H1 (cell line): ENCODE data around the gene ASPN. TPM values are rescaled to one million over a fixed set of nuclear protein-coding genes. Genes with fewer than 3 reads are reported as not detected.

Source experiments
- CTCF ChIA-PET: fragments of 300-600 bp; sonication (Branson Sonifier 250); formaldehyde crosslinking; loops from one replicate; lab custom pipeline; 2021; ENCODE audit not compliant: partially characterized antibody; lab: Charles Lee
- POLR2A ChIA-PET: fragments of 300-600 bp; sonication (Branson Sonifier 250); formaldehyde crosslinking; loops from one replicate; lab custom pipeline; 2021; ENCODE audit warnings: inconsistent platforms; ENCODE audit not compliant: partially characterized antibody; lab: Charles Lee
- DNase-seq, 2 experiments: peaks; one replicate each; pipeline versions ENCODE4 v3.0.0 to v3.0.0-alpha.2; 2010 to 2022; ENCODE audit warnings: low spot score in 2 of 2, low read depth in 1 of 2, mixed read lengths in 1 of 2
- FAIRE-seq: peaks from 2 replicates; lab custom pipeline; 2011; peaks lifted over from hg19 to GRCh38; lab: Jason Lieb, UNC
- H2AFZ ChIP-seq: 2 replicates; pipeline ENCODE4 v1.8.1; 2012; ENCODE audit warnings: low read length, inconsistent platforms
- H2AK5ac ChIP-seq: 2 replicates; pipeline ENCODE4 v1.6.1; 2013; ENCODE audit warnings: low read depth, low read length
- H2BK120ac ChIP-seq: replicated peaks from 2 replicates; pipeline ENCODE3; 2013; ENCODE audit warnings: low read depth, low read length, inconsistent platforms
- H2BK12ac ChIP-seq: 2 replicates; pipeline ENCODE4 v1.6.1; 2013; ENCODE audit warnings: low read depth, low read length
- H2BK15ac ChIP-seq: 2 replicates; pipeline ENCODE4 v1.6.1; 2013; ENCODE audit warnings: low read length
- H2BK20ac ChIP-seq: 2 replicates; pipeline ENCODE4 v1.6.1; 2013; ENCODE audit warnings: low read length
- H2BK5ac ChIP-seq: 2 replicates; pipeline ENCODE4 v1.6.1; 2013; ENCODE audit warnings: low read depth, low read length
- H3K14ac ChIP-seq: 2 replicates; pipeline ENCODE4 v1.6.1; 2013; ENCODE audit warnings: inconsistent platforms; ENCODE audit not compliant: insufficient read length
- H3K18ac ChIP-seq: 2 replicates; pipeline ENCODE4 v1.6.1; 2013; ENCODE audit warnings: low read length; ENCODE audit errors: extremely low read depth
- H3K23ac ChIP-seq: 2 replicates; pipeline ENCODE4 v1.6.1; 2013; ENCODE audit warnings: inconsistent platforms; ENCODE audit not compliant: insufficient read length
- H3K23me2 ChIP-seq: 2 replicates; pipeline ENCODE4 v1.6.1; 2013; ENCODE audit warnings: low read depth, low read length
- H3K27ac ChIP-seq: 2 replicates; pipeline ENCODE4 v1.6.1; 2011; ENCODE audit warnings: low read depth, low read length, inconsistent platforms
- H3K27me3 ChIP-seq, 4 experiments: replicated peaks in 1 of 4; 1 replicate in 1 of 4; 2 replicates in 3 of 4; pipeline versions ENCODE4 v1.6.1 to v1.8.1; 2011 to 2013; ENCODE audit warnings: low read length in 3 of 4, mild to moderate bottlenecking in 3 of 4, inconsistent platforms in 2 of 4, mixed read lengths in 2 of 4, moderate library complexity in 1 of 4; ENCODE audit not compliant: control insufficient read depth in 3 of 4, insufficient read depth in 3 of 4; ENCODE audit errors: extremely low read depth in 1 of 4
- H3K36me3 ChIP-seq, 4 experiments: 2 replicates each; pipeline versions ENCODE4 v1.6.1 to v1.8.1; 2011 to 2013; ENCODE audit warnings: mild to moderate bottlenecking in 4 of 4, low read length in 3 of 4, moderate library complexity in 2 of 4, control low read depth in 1 of 4, inconsistent platforms in 1 of 4; ENCODE audit not compliant: insufficient read depth in 4 of 4, control insufficient read depth in 2 of 4
- H3K4ac ChIP-seq: replicated peaks from 2 replicates; pipeline ENCODE3; 2013; ENCODE audit warnings: low read length, low read depth, mixed read lengths, inconsistent platforms; ENCODE audit not compliant: insufficient read length
- H3K4me1 ChIP-seq, 4 experiments: replicated peaks in 1 of 4; 1 replicate in 1 of 4; 2 replicates in 3 of 4; pipeline versions ENCODE4 v1.6.1 to v1.8.1; 2011 to 2013; ENCODE audit warnings: low read length in 3 of 4, inconsistent platforms in 2 of 4, mixed read lengths in 1 of 4; ENCODE audit not compliant: insufficient read depth in 4 of 4, control insufficient read depth in 3 of 4
- H3K4me2 ChIP-seq, 2 experiments: 2 replicates each; pipeline versions ENCODE4 v1.6.1 to v1.8.1; 2011 to 2013; ENCODE audit warnings: low read depth in 2 of 2, low read length in 2 of 2, control low read depth in 1 of 2, inconsistent platforms in 1 of 2, mild to moderate bottlenecking in 1 of 2; ENCODE audit not compliant: insufficient read depth in 1 of 2
- H3K4me3 ChIP-seq, 4 experiments: fragments of 200-600, 300-600 bp in 1 of 4; sonication (generic), shearing (Covaris generic), sonication (Bioruptor Twin) in 1 of 4; 2 replicates each; pipeline versions ENCODE4 v1.5.1 to v1.8.1; 2011 to 2016; ENCODE audit warnings: low read length in 4 of 4, low read depth in 3 of 4, control low read depth in 2 of 4, inconsistent platforms in 2 of 4, mild to moderate bottlenecking in 2 of 4, mixed read lengths in 1 of 4, moderate library complexity in 1 of 4; ENCODE audit not compliant: insufficient read depth in 2 of 4; ENCODE audit errors: extremely low read depth in 1 of 4
- H3K56ac ChIP-seq: replicated peaks from 2 replicates; pipeline ENCODE3; 2013; ENCODE audit warnings: low read depth, mild to moderate bottlenecking, mixed read lengths, low read length, inconsistent platforms; ENCODE audit not compliant: insufficient read length
- H3K79me1 ChIP-seq: 2 replicates; pipeline ENCODE4 v1.6.1; 2013; ENCODE audit warnings: low read depth, low read length, control low read depth
- H3K79me2 ChIP-seq, 2 experiments: 2 replicates each; pipeline versions ENCODE4 v1.6.1 to v1.8.1; 2012 to 2013; ENCODE audit warnings: low read length in 2 of 2, mild to moderate bottlenecking in 2 of 2, inconsistent platforms in 1 of 2; ENCODE audit not compliant: insufficient read depth in 2 of 2, control insufficient read depth in 1 of 2
- H3K9ac ChIP-seq, 4 experiments: replicated peaks in 1 of 4; 1 replicate in 1 of 4; 2 replicates in 3 of 4; pipeline versions ENCODE4 v1.6.1 to v1.8.1; 2011 to 2013; ENCODE audit warnings: low read depth in 3 of 4, low read length in 3 of 4, control low read depth in 2 of 4, mild to moderate bottlenecking in 2 of 4, moderate library complexity in 2 of 4, inconsistent platforms in 1 of 4; ENCODE audit errors: extremely low read depth in 1 of 4
- H3K9me3 ChIP-seq, 2 experiments: 2 replicates each; pipeline versions ENCODE4 v1.6.1 to v1.8.1; 2012 to 2013; ENCODE audit warnings: mild to moderate bottlenecking in 2 of 2, moderate library complexity in 2 of 2, control low read depth in 1 of 2, inconsistent platforms in 1 of 2, low read depth in 1 of 2, low read length in 1 of 2, mixed read lengths in 1 of 2; ENCODE audit not compliant: insufficient read depth in 2 of 2
- H4K20me1 ChIP-seq, 2 experiments: replicated peaks in 1 of 2; 2 replicates each; pipeline versions ENCODE3 to v1.8.1; 2011 to 2013; ENCODE audit warnings: inconsistent platforms in 2 of 2, low read length in 2 of 2, mild to moderate bottlenecking in 1 of 2; ENCODE audit not compliant: insufficient read depth in 2 of 2, control insufficient read depth in 1 of 2
- H4K5ac ChIP-seq: 2 replicates; pipeline ENCODE4 v1.6.1; 2013; ENCODE audit warnings: low read length, low read depth, mixed read lengths, inconsistent platforms; ENCODE audit not compliant: insufficient read length
- H4K8ac ChIP-seq: 2 replicates; pipeline ENCODE4 v1.8.0; 2013; ENCODE audit warnings: mild to moderate bottlenecking, moderate library complexity, low read length, inconsistent platforms; ENCODE audit not compliant: insufficient read depth; ENCODE audit errors: extremely low read depth
- H4K91ac ChIP-seq: replicated peaks from 2 replicates; pipeline ENCODE3; 2013; ENCODE audit warnings: low read length, mixed read lengths, inconsistent platforms; ENCODE audit not compliant: insufficient read length
- CTCF ChIP-seq, 3 experiments: IDR thresholded peaks; 1 replicate in 2 of 3; 2 replicates in 1 of 3; pipeline versions ENCODE4 v1.5.1 to v1.6.1; 2011; ENCODE audit warnings: low read length in 3 of 3, mild to moderate bottlenecking in 3 of 3, inconsistent platforms in 2 of 3, low read depth in 1 of 3, moderate library complexity in 1 of 3; ENCODE audit not compliant: insufficient read depth in 1 of 3; ENCODE audit errors: control extremely low read depth in 1 of 3
- KDM1A ChIP-seq: fragments of 200-600, 300-600 bp; sonication (generic); IDR thresholded peaks from 2 replicates; pipeline ENCODE4 v1.7.1; 2016; ENCODE audit warnings: mild to moderate bottlenecking, low read length, borderline replicate concordance
- MAFK ChIP-seq: IDR thresholded peaks from 2 replicates; pipeline ENCODE4 v1.6.1; 2012; ENCODE audit warnings: low read depth, mild to moderate bottlenecking, improper control_type of control experiment, low read length
- RBBP5 ChIP-seq: IDR thresholded peaks from 2 replicates; pipeline ENCODE4 v1.7.1; 2012; ENCODE audit warnings: low read depth, mild to moderate bottlenecking, inconsistent platforms, low read length, moderate library complexity, borderline replicate concordance
- SIN3A ChIP-seq, 2 experiments: IDR thresholded peaks in 1 of 2; conservative IDR thresholded peaks in 1 of 2; 2 replicates each; pipeline ENCODE4 v1.6.1; 2011 to 2012; ENCODE audit warnings: low read length in 2 of 2, improper control_type of control experiment in 1 of 2, low read depth in 1 of 2, mild to moderate bottlenecking in 1 of 2
- TEAD4 ChIP-seq: IDR thresholded peaks from 2 replicates; pipeline ENCODE4 v1.6.1; 2012; ENCODE audit warnings: low read depth, low read length, inconsistent platforms, mixed read lengths
- USF2 ChIP-seq: IDR thresholded peaks from 2 replicates; pipeline ENCODE4 v1.6.1; 2011; ENCODE audit warnings: low read length, improper control_type of control experiment
- YY1 ChIP-seq: IDR thresholded peaks from 2 replicates; pipeline ENCODE4 v1.6.1; 2011; ENCODE audit warnings: low read depth, mild to moderate bottlenecking, low read length
- WGBS, 2 experiments: shearing (Covaris generic) in 1 of 2; methylation state at CpG; one replicate each; pipeline versions ENCODE4 v1.1.6 to v1.1.7; 2013 to 2015; ENCODE audit warnings: low lambda C conversion rate in 2 of 2, mixed read lengths in 2 of 2, inconsistent platforms in 1 of 2, low coverage in 1 of 2, missing lambda C conversion rate in 1 of 2; ENCODE audit not compliant: insufficient replicate concordance in 2 of 2, insufficient coverage in 1 of 2, insufficient read length in 1 of 2; ENCODE audit errors: extremely low coverage in 1 of 2, missing lambda C conversion rate in 1 of 2; 5-methylcytosine and 5-hydroxymethylcytosine counted together
- polyA plus RNA-seq, 7 experiments: library from polyadenylated mRNA; depleted of rRNA in 3 of 7; stranded (reverse) in 5 of 7; unstranded in 2 of 7; fragments of >200 nt in 5 of 7; fragments of 200-250 nt in 2 of 7; gene quantifications; 1 replicate in 5 of 7; 2 replicates in 1 of 7; 4 replicates in 1 of 7; pipeline versions ENCODE4 v1.2.1 to v1.2.3, GENCODE V29; 2011 to 2013; ENCODE audit warnings: missing spikeins in 2 of 7, mixed read lengths in 2 of 7
- total RNA-seq: library from RNA; stranded (reverse); fragmentation: NEBNext Ultra II Directional; extraction: Animal tissue kit (Norgen Biotek cat#: 25700); gene quantifications from 2 replicates; pipeline ENCODE4 v1.2.1, GENCODE V29; 2021

ASPN gene
- total and polyA plus RNA-seq, 2 of the 8 experiments (the other 6 are each of a cell fraction or from before 2014, with no cell fraction given) = not detected

GRCh38 chr9:92501671-92502393 is 19.5 kb upstream of the ASPN start:
- FAIRE-seq (peak; percentile 48), DNase-seq (no peak)
- H3K56ac ChIP-seq = no peak overlapping the region
- H4K5ac ChIP-seq = no peak overlapping the region
- no peaks in the 10 kb centered on the region for H3K79me2 ChIP-seq
- no peak overlapping the region for H2AK5ac ChIP-seq
- H3K4me3 ChIP-seq = no peak overlapping the region
- H3K4me1 ChIP-seq = peaks cover 0 to 3% (median 2%) of the 10 kb centered on the region in 4 experiments; a peak in 4 of 7 replicates
- H3K79me1 ChIP-seq = no peaks in the 10 kb centered on the region
- H2BK5ac ChIP-seq = no peak overlapping the region
- H3K18ac ChIP-seq = no peak overlapping the region
- no peak overlapping the region for H3K23ac ChIP-seq
- CTCF ChIA-PET = interaction anchor here (0.9 to 3.7 kb wide), 23 partner anchors 8 to 326 kb away, joined by 3 to 19 read pairs (median 5); no protein-coding TSS in a partner anchor
- no peak overlapping the region for H2BK12ac ChIP-seq
- no peak overlapping the region for H3K27ac ChIP-seq
- H3K9me3 ChIP-seq = no peaks in the 10 kb centered on the region
- POLR2A ChIA-PET = interaction anchor here (0.6 to 1.9 kb wide), 2 partner anchors 176 to 1216 kb away, joined by 3 to 6 read pairs; partner anchors contain the start of genes CENPP and NOL8
- no peaks in the 10 kb centered on the region for H4K20me1 ChIP-seq
- H4K8ac ChIP-seq = no peak overlapping the region
- no peak overlapping the region for H3K9ac ChIP-seq
- H3K36me3 ChIP-seq = no peaks in the 10 kb centered on the region
- H2BK120ac ChIP-seq = no peak overlapping the region
- 96% methylated on average over 5 of the region's 5 CpGs; no CpG with 5 or more reads in 1 of the 2 experiments for WGBS, 2 experiments
- no peak overlapping the region for H2AFZ ChIP-seq
- no peak overlapping the region for H3K4ac ChIP-seq
- H3K14ac ChIP-seq = no peak overlapping the region
- no peaks in the 10 kb centered on the region for H3K27me3 ChIP-seq
- H2BK15ac ChIP-seq = no peak overlapping the region
- H3K23me2 ChIP-seq = no peaks in the 10 kb centered on the region
- no peak overlapping the region for H3K4me2 ChIP-seq
- no peak overlapping the region for H4K91ac ChIP-seq
- H2BK20ac ChIP-seq = no peak overlapping the region
- TF ChIP-seq SIN3A (conservative IDR thresholded peaks at IDR 0.05 in 1 of 2, IDR thresholded peaks at IDR 0.05 in 1 of 2; ENCODE audit: low read depth in 1 of 2, low read length in 2 of 2) = no peak
- TF ChIP-seq KDM1A = no peak
- TF ChIP-seq CTCF (IDR thresholded peaks at IDR 0.05; ENCODE audit: control extremely low read depth in 1 of 3, insufficient read depth in 1 of 3, low read depth in 1 of 3, low read length in 3 of 3) = peak; percentile 56 to 86 (median 67)
- TF ChIP-seq YY1 = no peak
- no peak for TF ChIP-seq USF2
- no peak for TF ChIP-seq RBBP5
- TF ChIP-seq TEAD4 = no peak
- peak; percentile 90 for TF ChIP-seq MAFK
